ENCODE data around the gene CCDC92B.
A peak's percentile ranks its signal among the peaks of the same experiment; 100 is the strongest.

CCDC92B gene

DNA sequence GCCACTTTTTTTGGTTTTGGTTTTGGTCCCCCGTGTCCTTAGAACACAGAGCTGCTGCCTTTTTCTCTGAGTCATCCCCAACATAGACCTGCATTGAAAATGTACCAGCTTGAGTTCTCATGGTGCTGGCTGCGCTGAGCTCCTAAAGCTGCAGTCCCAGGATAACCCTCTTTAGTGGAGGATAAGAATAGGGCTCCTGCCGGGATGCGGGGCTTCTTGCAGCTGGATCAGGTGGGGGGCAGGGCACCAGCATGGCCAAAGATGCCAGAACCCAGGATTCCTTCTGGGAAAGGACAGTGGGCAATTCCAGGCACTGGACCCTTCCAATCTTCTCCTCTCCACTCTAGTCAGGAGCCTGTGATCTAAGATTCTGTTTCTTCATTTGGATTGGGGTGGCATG, 29.6 kb downstream of the CCDC92B start:
- TF ChIP-seq, protein P1, sequence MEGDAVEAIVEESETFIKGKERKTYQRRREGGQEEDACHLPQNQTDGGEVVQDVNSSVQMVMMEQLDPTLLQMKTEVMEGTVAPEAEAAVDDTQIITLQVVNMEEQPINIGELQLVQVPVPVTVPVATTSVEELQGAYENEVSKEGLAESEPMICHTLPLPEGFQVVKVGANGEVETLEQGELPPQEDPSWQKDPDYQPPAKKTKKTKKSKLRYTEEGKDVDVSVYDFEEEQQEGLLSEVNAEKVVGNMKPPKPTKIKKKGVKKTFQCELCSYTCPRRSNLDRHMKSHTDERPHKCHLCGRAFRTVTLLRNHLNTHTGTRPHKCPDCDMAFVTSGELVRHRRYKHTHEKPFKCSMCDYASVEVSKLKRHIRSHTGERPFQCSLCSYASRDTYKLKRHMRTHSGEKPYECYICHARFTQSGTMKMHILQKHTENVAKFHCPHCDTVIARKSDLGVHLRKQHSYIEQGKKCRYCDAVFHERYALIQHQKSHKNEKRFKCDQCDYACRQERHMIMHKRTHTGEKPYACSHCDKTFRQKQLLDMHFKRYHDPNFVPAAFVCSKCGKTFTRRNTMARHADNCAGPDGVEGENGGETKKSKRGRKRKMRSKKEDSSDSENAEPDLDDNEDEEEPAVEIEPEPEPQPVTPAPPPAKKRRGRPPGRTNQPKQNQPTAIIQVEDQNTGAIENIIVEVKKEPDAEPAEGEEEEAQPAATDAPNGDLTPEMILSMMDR (IDR thresholded peaks at IDR 0.05; ENCODE audit: low read depth, low read length) = no peak
- no peak for DNase-seq (ENCODE audit: extremely low read depth, low read depth)

DNA sequence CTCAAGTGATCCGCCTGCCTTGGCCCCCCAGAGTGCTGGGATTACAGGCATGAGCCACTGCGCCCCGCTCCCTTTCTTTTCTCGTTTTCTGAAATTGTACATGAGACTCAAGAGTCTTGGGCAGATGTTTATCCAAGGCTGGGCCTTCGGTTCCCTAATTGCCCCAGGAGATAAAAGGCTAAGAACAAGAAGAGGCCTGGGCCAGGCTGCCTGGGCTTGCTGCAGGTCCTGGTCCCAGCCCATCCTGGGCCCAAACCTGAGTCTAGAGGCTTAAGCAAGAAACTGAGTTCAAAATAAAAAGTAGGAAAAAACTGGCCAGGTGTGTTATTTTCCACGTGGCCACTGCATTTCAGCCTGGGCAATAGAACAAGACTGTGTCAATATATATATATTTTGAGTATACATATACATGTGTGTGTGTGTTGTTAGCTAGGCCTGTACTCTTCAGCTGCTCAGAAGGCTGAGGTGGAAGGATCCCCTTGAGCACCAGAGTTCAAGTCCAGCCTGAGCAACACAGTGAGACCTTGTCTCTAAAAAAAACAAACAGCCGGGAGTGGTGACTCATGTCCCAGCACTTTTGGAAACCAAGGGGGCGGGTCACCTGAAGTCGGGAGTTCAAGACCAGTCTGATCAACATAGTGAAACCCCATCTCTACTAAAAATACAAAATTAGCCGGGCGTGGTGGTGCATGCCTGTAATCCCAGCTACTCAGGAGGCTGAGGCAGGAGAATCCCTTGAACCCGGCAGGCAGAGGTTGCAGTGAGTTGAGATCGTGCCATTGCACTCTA, 31.1 kb downstream of the CCDC92B start:
- no peak for DNase-seq (ENCODE audit: extremely low read depth, low read depth)

DNA sequence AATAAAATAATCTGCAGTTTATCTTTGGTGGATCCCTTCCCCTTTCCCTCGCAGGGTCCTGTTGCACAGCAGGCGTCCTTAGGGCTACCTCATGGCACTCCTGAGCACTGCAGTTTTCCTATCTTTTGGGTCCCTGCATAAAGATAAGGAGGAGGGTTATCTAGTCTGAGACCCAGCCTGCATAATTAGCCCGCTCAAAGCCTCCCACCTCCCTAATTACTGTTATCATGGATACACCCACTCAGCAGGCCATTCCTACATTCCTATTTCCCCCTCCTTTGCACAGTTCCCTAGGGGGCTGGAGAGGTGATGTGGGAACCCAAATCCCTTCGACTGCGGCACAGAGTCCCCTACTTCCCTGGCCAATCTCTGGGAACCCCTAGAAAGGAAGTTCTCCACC, 32.8 kb downstream of the CCDC92B start:
- no peak for DNase-seq (ENCODE audit: extremely low read depth, low read depth)
- TF ChIP-seq, protein P1 (IDR thresholded peaks at IDR 0.05; ENCODE audit: low read depth, low read length) = no peak

More for the DNA sequence above, 31.1 kb downstream of the CCDC92B start:
- TF ChIP-seq, protein P1 (IDR thresholded peaks at IDR 0.05; ENCODE audit: low read depth, low read length) = no peak

DNA sequence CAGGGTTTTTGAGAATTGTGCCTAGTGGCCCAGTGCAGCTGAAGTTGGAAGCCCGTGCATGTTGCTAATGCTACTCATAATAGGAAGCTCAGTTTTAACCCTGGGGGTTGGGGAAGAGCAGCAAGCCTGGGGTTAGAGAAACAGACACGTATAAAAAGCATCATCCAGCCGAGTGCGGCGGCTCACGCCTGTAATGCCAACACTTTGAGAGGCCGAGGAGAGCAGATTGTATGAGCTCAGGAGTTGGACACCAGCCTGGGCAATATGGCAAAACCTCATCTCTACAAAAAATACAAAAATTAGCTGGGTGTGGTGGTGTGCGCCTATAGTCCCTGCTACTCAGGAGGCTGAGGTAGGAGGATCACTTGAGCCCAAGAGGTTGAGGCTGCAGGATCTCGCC, 35.6 kb downstream of the CCDC92B start:
- no peak for DNase-seq (ENCODE audit: extremely low read depth, low read depth)
- TF ChIP-seq, protein P1 (IDR thresholded peaks at IDR 0.05; ENCODE audit: low read depth, low read length) = no peak

DNA sequence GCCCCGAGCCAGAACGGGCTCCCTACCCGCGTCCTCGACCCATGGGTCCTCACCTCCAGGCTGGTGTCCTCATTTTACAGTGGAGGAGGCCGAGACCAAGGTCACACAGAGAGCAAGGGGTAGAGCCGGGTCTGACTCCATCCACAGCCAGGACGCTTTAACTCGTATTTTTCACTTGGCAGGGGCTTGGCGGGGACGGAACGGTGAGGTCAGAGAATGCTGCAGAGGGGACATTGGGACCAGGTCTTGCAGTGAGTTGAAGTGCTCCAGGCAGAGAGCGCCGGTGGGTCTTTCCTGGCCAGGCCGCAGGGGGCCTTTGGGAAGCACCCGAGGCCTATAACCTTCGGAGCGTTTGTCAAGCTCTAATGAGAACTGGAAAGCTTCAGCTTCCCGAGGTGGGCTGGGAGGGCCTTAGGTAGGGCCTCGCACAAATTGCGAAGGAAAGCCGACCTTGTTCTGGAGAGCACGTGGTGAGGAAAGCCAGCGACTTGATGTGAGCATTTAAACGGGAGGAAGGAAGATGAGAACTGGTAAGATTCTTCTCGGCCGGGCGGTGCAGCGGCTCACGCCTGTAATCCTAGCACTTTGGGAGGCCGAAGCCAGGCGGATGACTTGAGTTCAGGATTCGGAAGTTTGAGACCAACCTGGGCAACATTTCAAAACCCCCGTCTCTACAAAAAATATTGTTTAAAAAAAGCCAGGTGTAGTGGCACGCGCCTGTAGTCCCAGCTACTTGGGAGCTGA, 37.0 kb downstream of the CCDC92B start:
- TF ChIP-seq, protein P1 (IDR thresholded peaks at IDR 0.05; ENCODE audit: low read depth, low read length) = no peak
- DNase-seq (ENCODE audit: extremely low read depth, low read depth) = no peak

DNA sequence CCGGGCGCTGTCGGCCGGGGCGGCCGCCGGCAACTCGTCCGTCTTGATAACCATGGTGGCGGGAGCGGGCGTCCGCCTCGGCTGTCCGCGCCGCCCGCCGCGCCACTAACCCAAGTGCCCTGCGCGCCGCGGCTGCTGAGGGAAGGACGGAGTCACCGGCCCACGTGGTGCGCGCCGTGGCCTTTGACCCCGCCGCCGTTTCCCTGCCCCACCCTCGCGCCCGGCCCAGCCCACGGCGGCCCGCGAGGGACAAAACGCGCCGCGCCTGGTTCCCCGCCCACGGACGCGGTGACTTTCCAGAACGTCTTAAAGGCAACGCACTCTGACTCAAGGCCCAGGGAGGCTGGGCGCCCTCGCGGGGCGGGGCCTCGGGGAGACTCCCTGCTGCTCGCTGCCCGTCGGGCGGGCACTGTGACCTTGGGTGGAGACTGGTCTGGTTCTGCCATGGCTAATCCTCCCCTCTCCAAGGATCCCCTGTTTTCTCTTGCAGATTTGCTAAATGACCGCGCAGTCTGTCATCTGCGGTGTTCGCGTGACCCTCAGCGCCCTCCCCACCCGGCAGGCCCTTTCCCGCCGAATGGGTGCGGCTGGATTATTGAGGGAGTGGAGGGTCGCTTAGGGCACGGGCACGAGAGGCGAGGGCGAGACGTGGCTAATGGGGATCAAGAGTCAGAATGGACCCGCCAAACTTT, 37.7 kb downstream of the CCDC92B start, which contains the start of gene CLUH:
Gene CLUH (minus strand): TSS at position 157 of the 692 bp plus-strand sequence. CDS start 103 bp downstream, at position 54.
- peak; percentile 92 for DNase-seq (ENCODE audit: extremely low read depth, low read depth)
- TF ChIP-seq, protein P1 (IDR thresholded peaks at IDR 0.05; ENCODE audit: low read depth, low read length) = no peak
